HL-60 (cell line): ENCODE results near the gene PHF21B.

Experiments
- DNase-seq, 2 experiments: peaks; one replicate each; pipeline ENCODE4 v3.0.0-alpha.2; 2010 to 2020; ENCODE audit warnings: low read depth in 1 of 2, low spot score in 1 of 2
- H3K27ac ChIP-seq: fragments of 250-450 bp; sonication (Bioruptor Pico); replicated peaks from 2 replicates; pipeline ENCODE4 v1.5.1; 2020; ENCODE audit warnings: mild to moderate bottlenecking, moderate library complexity
- H3K27me3 ChIP-seq: fragments of 250-450 bp; sonication (Bioruptor Pico); 2 replicates; pipeline ENCODE4 v1.5.1; 2021; ENCODE audit warnings: mild to moderate bottlenecking, moderate library complexity; ENCODE audit not compliant: insufficient read depth, poor library complexity, severe bottlenecking
- H3K4me3 ChIP-seq: replicated peaks from 2 replicates; pipeline ENCODE4 v1.5.1; 2011; ENCODE audit warnings: mild to moderate bottlenecking, control low read depth, low read length; ENCODE audit not compliant: insufficient read depth
- CTCF ChIP-seq: IDR thresholded peaks from one replicate; pipeline ENCODE4 v1.5.1; 2011; ENCODE audit warnings: low read length, control low read depth, inconsistent platforms; ENCODE audit not compliant: insufficient read depth
- GABPA ChIP-seq: IDR thresholded peaks from 2 replicates; pipeline ENCODE4 v1.6.1; 2012; ENCODE audit warnings: low read depth
- POLR2AphosphoS5 ChIP-seq: IDR thresholded peaks from 2 replicates; pipeline ENCODE4 v1.6.1; 2012; ENCODE audit warnings: low read depth
- REST ChIP-seq: IDR thresholded peaks from 2 replicates; pipeline ENCODE4 v1.6.1; 2012; ENCODE audit warnings: low read depth; ENCODE audit not compliant: insufficient replicate concordance
- SPI1 ChIP-seq: IDR thresholded peaks from 2 replicates; pipeline ENCODE4 v1.6.1; 2012; ENCODE audit warnings: low read depth, mild to moderate bottlenecking, borderline replicate concordance

Gene PHF21B

GRCh38 chr22:44879301-44879680, 130.5 kb downstream of the PHF21B start:
- DNase-seq = no peak
- TF ChIP-seq CTCF = no peak
- no peak for TF ChIP-seq GABPA
- no peak for TF ChIP-seq SPI1
- TF ChIP-seq REST = no peak
- TF ChIP-seq POLR2AphosphoS5 = no peak
- Histone ChIP-seq H3K4me3 (no peak overlapping the region), H3K27me3 (no peaks in the 10 kb centered on the region), H3K27ac (no peak overlapping the region)

GRCh38 chr22:44878483-44879300, 131.1 kb downstream of the PHF21B start:
- no peak for DNase-seq
- no peak for TF ChIP-seq CTCF
- no peak for TF ChIP-seq POLR2AphosphoS5
- TF ChIP-seq GABPA = no peak
- no peak for TF ChIP-seq SPI1
- no peak for TF ChIP-seq REST
- H3K4me3 ChIP-seq = no peak overlapping the region
- H3K27ac ChIP-seq = no peak overlapping the region
- H3K27me3 ChIP-seq = no peaks in the 10 kb centered on the region

GRCh38 chr22:44876921-44877320, 132.9 kb downstream of the PHF21B start:
- TF ChIP-seq REST = no peak
- TF ChIP-seq CTCF = no peak
- no peak for TF ChIP-seq POLR2AphosphoS5
- no peak for TF ChIP-seq GABPA
- no peak for TF ChIP-seq SPI1
- Histone ChIP-seq H3K4me3 (no peak overlapping the region), H3K27me3 (no peaks in the 10 kb centered on the region), H3K27ac (no peak overlapping the region)
- DNase-seq = no peak
